Lower leg skin (tissue), 4 donors: Measurements from ENCODE around the gene PYCR2. TPM values are rescaled to one million over a fixed set of nuclear protein-coding genes. Genes with fewer than 3 reads are reported as not detected.

Experiments used
- DNase-seq, 2 donors: peaks; one replicate each; pipeline ENCODE4 v3.0.0-alpha.2; 2019; ENCODE audit warnings: low spot score in 2 of 2
- H3K4me3 ChIP-seq: fragments of 200-600 bp; sonication (generic); 2 replicates; pipeline ENCODE4 v1.5.1; 2017; ENCODE audit warnings: mild to moderate bottlenecking, low read depth; ENCODE audit not compliant: poor library complexity, severe bottlenecking
- CTCF ChIP-seq, 3 donors: fragments of 450-650 bp; IDR thresholded peaks; one replicate each; pipeline ENCODE4 v1.5.1; 2016; ENCODE audit warnings: antibody characterized with exemption in 3 of 3, mild to moderate bottlenecking in 3 of 3, moderate library complexity in 2 of 3
- POLR2A ChIP-seq, 2 donors: fragments of 450-650 bp; IDR thresholded peaks; one replicate each; pipeline ENCODE4 v1.6.1; 2016 to 2017; ENCODE audit warnings: antibody characterized with exemption in 2 of 2, mild to moderate bottlenecking in 1 of 2, moderate library complexity in 1 of 2
- WGBS, 2 donors: methylation state at CpG; one replicate each; pipeline ENCODE4 v1.1.5; 2018; 5-methylcytosine and 5-hydroxymethylcytosine counted together
- intact Hi-C: fragments of 100-400 bp; cut with DNase I; formaldehyde crosslinking; loops from one replicate; pipeline ENCODE4 v1.15.0; 2023; ENCODE audit warnings: low total_unique reads
- total RNA-seq, 4 donors: library from RNA; depleted of rRNA; stranded (reverse); fragments of >200 nt; gene quantifications; one replicate each; pipeline ENCODE4 v1.1.0, GENCODE V29; 2016

PYCR2 gene
- total RNA-seq, 4 donors from 2014 or later, result 35.4 to 43.1 (median 37.9) TPM

DNA sequence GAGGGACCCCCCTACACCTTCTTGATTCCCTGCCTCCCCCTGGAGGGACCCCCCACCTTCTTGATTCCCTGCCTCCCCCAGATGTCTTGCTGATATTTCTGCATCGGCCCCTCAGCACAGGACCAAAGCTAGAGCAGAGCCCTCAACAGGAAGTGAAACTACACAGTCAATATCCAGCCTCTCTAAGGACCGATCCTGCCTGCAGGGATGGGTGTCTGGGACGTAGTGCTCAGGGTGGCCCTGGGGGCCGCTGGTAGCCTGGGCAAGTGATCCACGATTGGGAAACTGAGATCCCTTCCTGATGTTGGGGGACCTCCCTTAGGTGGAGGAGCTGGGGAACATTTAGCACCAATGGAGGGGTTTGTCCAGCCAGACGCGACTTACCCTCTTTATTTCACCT, 20.9 kb upstream of the PYCR2 start:
- no peak overlapping the region for H3K4me3 ChIP-seq
- intact Hi-C loops, result no loop called here
- 83 to 84% methylated on average over 7 of the region's 7 CpGs for WGBS, 2 donors
- TF ChIP-seq POLR2A (IDR thresholded peaks at IDR 0.05), result no peak
- TF ChIP-seq CTCF (IDR thresholded peaks at IDR 0.05), result no peak
- DNase-seq, result no peak

DNA sequence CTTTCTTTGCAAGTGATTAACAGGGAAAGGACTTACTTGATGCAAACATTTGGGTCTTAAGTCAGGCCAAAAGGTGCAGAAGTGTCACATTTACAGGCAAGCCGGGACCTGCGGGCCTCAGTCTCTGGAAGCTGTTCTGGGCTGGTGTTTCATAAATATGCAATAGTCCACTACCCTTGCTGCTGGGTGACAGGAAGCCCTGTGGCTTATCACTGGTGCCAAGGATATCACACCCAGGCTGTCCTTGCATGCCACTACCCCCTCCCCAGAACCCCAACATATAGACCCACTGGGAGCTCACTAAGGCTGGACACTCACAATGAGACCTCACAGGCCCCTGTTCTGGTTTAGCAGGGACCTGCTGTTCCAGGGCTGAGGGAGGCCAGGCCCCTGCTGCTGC, 20.3 kb upstream of the PYCR2 start:
- intact Hi-C loops, result no loop called here
- TF ChIP-seq CTCF (IDR thresholded peaks at IDR 0.05), result no peak
- TF ChIP-seq POLR2A (IDR thresholded peaks at IDR 0.05), result no peak
- WGBS, 2 donors, result 78 to 85% methylated on average over 2 of the region's 2 CpGs
- no peak for DNase-seq
- H3K4me3 ChIP-seq, result no peak overlapping the region

- WGBS, 2 donors, result 88 to 91% methylated on average over 4 of the region's 4 CpGs
- no peak overlapping the region for H3K4me3 ChIP-seq
- DNase-seq, result no peak
- no peak for TF ChIP-seq POLR2A (IDR thresholded peaks at IDR 0.05)
- no peak for TF ChIP-seq CTCF (IDR thresholded peaks at IDR 0.05)
- intact Hi-C loops, result no loop called here
Measured at GRCh38 chr1:225943582-225943981, 19.5 kb upstream of the PYCR2 start.

- 59 to 69% methylated on average over 7 of the region's 7 CpGs for WGBS, 2 donors
- no peak for DNase-seq
- intact Hi-C loops, result no loop called here
- H3K4me3 ChIP-seq, result no peak overlapping the region
- TF ChIP-seq CTCF (IDR thresholded peaks at IDR 0.05), result no peak
- TF ChIP-seq POLR2A (IDR thresholded peaks at IDR 0.05), result no peak
Measured at GRCh38 chr1:225942574-225942973, 18.5 kb upstream of the PYCR2 start.

DNA sequence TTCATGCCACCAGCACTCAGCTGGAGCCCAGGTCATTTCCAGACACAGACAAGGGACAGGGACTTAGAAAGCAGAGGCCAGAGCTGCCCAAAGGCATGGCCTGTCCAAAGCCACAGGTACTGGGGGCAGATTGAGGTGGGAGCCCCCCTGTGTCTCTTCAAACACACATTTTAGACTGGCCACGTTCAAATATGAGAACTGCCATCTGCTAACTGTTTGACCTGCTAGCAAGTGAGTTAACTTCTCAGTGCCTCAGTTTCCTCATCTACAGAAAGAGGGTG, 17.8 kb upstream of the PYCR2 start:
- no peak overlapping the region for H3K4me3 ChIP-seq
- no peak for DNase-seq
- TF ChIP-seq CTCF (IDR thresholded peaks at IDR 0.05) (no peak), POLR2A (IDR thresholded peaks at IDR 0.05) (no peak)
- intact Hi-C loops, result no loop called here
- WGBS, 2 donors, result 64 to 65% methylated on average over 1 of the region's 1 CpG

DNA sequence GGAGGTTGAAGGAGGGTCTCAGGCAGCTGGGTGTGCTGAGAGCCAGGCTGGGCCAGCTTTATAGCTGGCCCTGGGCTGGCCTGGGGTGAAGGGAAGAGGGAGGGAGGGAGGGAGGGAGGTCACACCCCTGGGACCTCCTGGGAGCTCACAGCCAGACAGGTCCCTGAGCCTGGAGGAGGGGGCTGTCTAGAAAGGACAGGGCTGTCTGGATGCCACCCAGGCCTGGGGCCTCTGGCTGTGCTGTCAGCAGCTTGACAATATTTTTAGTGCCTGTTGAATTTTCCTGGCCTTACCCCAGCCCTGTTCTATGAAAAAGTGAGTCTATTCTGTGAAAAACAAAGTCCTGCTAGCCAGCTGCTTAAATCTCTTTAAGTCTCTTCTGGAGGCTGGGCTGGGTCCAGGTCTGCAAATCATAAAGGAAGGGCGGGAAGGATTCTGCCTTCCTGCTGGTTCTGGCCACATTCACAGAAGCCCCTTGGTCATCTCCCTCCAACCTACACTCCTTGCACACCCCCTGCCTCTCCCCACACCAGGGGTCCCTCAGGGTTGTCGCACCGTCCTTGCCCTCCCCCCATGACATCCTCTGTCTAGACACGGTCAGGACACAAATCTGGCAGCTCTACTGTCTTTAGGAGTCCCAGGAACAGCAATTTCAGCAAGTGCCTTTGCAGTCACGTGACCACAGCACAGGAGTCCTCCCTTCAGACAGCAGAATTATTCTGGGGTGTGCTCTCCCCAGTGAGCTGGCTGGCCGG, 17.3 kb upstream of the PYCR2 start, which contains the start of gene LEFTY2:
Gene LEFTY2, minus strand, starts transcription at position 34 of the 755 bp plus-strand sequence. CDS start 80 bp downstream, outside the sequence.
- 46 to 66% methylated on average over 6 of the region's 6 CpGs for WGBS, 2 donors
- intact Hi-C loops, result no loop called here
- no peak within 1 kb of the TSS for H3K4me3 ChIP-seq
- TF ChIP-seq CTCF (IDR thresholded peaks at IDR 0.05) (no peak), POLR2A (IDR thresholded peaks at IDR 0.05) (no peak)
- DNase-seq, result no peak
